ACC112 (cell line): ENCODE data around the gene CROCC.

Experiments used
- H2AFZ ChIP-seq: fragments of 200-600 bp; sonication (generic); one replicate; pipeline ENCODE4 v1.6.0; 2017; ENCODE audit warnings: antibody characterized with exemption, low read length; ENCODE audit not compliant: unreplicated experiment
- H3K27ac ChIP-seq: fragments of 200-600 bp; sonication (generic); 2 replicates; pipeline ENCODE4 v1.5.1; 2014; ENCODE audit warnings: low read depth, mild to moderate bottlenecking, antibody characterized with exemption, low read length, moderate library complexity
- H3K27me3 ChIP-seq: fragments of 200-600 bp; sonication (generic); 2 replicates; pipeline ENCODE4 v1.6.1; 2014; ENCODE audit warnings: mild to moderate bottlenecking, antibody characterized with exemption, low read length, moderate library complexity, mixed read lengths; ENCODE audit not compliant: insufficient read depth
- H3K36me3 ChIP-seq: fragments of 200-600 bp; sonication (generic); 2 replicates; pipeline ENCODE4 v1.6.1; 2016; ENCODE audit warnings: mild to moderate bottlenecking, antibody characterized with exemption, low read length, moderate library complexity, mixed read lengths; ENCODE audit not compliant: insufficient read depth
- H3K4me1 ChIP-seq: fragments of 200-600 bp; sonication (generic); one replicate; pipeline ENCODE4 v1.6.1; 2016; ENCODE audit warnings: low read length, mixed read lengths; ENCODE audit not compliant: insufficient read depth, unreplicated experiment, control insufficient read depth
- H3K4me3 ChIP-seq: fragments of 200-600 bp; sonication (generic); 2 replicates; pipeline ENCODE4 v1.5.1; 2014; ENCODE audit warnings: mild to moderate bottlenecking, low read depth, low read length
- H3K79me2 ChIP-seq: fragments of 200-600 bp; sonication (generic); one replicate; pipeline ENCODE4 v1.6.0; 2016; ENCODE audit warnings: low read length; ENCODE audit not compliant: control insufficient read depth, unreplicated experiment, insufficient read depth

The CROCC gene

DNA sequence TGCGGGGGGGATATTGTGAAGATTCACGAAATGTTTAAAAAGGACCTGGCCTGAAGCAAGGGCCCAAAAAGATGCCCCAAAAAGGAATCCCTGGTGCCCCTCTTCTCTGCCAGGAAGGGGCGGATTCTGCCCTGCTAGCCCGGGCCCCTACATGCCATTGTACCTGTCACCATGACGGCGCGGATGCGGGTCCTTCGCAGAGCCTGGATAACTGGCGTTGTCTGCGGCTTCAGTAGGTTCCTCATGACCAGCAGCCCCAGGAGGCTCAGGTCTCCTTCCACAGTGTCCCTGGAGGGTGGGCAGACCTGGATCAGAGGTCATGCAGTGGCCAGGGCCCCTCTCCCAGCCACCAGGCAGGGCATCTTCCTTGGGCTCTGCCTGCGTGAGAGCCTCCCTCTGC lies 69.8 kb downstream of the CROCC start:
- Histone ChIP-seq H3K79me2 (no peaks in the 10 kb centered on the region), H3K36me3 (no peaks in the 10 kb centered on the region), H3K27me3 (no peaks in the 10 kb centered on the region), H3K4me3 (no peak overlapping the region), H3K27ac (no peak overlapping the region), H2AFZ (no peak overlapping the region), H3K4me1 (no peaks in the 10 kb centered on the region)

DNA sequence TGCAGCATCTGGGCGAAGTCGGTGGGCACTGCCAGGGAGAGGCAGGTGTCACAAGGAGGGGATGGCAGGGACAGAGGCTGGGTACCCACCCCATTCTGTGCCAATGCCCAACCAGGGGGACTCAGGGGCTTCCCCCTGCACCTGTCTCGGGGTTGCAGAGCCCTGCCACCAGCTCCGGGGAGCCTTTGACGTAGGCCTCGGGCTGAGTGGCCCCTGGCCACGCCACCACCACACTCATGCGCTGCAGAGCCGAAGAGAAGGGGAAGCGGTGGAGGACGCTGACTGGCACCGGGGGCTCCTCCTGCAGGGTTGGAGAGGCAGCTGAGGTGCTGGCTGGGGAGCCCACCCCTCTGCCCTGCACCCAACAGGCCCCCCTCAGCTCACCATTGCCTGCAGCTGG lies 70.4 kb downstream of the CROCC start:
- no peaks in the 10 kb centered on the region for H3K27me3 ChIP-seq
- no peaks in the 10 kb centered on the region for H3K4me1 ChIP-seq
- H2AFZ ChIP-seq, result no peak overlapping the region
- H3K36me3 ChIP-seq, result no peaks in the 10 kb centered on the region
- H3K27ac ChIP-seq, result no peak overlapping the region
- no peaks in the 10 kb centered on the region for H3K79me2 ChIP-seq
- no peak overlapping the region for H3K4me3 ChIP-seq

DNA sequence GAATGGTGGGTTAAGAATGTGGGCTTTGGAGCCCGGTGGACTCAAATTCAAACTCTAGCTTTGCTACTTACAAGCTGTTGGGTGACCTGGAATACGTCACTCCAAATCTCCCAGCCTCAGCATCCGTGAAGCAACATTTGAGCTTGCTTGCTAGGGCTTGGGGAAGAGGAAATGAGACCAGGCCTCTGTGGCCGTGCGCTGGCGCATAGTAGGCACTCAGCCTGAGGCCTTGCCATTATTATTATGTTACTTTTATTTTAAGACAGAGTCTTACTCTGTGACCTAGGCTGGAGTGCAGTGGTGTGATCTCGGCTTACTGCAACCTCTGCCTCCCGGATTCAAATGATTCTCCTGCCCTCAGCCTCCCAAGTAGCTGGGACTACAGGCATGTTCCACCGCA lies 70.9 kb downstream of the CROCC start:
- Histone ChIP-seq H3K79me2 (no peaks in the 10 kb centered on the region), H3K36me3 (no peaks in the 10 kb centered on the region), H2AFZ (no peak overlapping the region), H3K27me3 (no peaks in the 10 kb centered on the region), H3K27ac (no peak overlapping the region), H3K4me1 (no peaks in the 10 kb centered on the region), H3K4me3 (no peak overlapping the region)

DNA sequence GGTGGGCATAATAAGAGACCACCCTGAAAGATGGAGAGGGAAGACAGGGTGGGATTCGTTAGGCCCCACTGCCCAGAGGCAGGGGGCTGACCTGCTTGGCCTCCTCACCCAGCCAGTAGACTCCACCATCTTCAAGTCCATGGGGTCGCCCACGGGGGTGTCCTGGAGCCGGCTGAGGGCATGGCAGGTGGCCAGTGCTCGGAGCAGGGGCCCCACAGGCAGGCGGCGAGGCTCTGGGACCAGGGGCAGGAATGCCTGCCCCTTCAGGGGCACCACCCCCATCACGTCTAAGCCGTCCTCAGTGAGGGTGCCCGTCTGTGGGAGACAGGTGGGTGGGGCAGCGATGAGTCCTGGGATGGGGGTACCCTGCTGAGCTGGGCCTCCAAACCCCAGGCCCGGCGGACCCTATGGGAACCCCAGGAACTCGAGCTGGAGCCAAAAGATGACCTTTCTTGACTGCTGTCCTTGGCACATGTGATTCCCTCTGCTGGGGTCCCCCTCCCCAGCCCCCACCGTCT lies 71.8 kb downstream of the CROCC start:
- Histone ChIP-seq H3K36me3 (no peaks in the 10 kb centered on the region), H2AFZ (no peak overlapping the region), H3K27me3 (no peaks in the 10 kb centered on the region), H3K4me1 (no peaks in the 10 kb centered on the region), H3K27ac (no peak overlapping the region), H3K4me3 (no peak overlapping the region), H3K79me2 (no peaks in the 10 kb centered on the region)

DNA sequence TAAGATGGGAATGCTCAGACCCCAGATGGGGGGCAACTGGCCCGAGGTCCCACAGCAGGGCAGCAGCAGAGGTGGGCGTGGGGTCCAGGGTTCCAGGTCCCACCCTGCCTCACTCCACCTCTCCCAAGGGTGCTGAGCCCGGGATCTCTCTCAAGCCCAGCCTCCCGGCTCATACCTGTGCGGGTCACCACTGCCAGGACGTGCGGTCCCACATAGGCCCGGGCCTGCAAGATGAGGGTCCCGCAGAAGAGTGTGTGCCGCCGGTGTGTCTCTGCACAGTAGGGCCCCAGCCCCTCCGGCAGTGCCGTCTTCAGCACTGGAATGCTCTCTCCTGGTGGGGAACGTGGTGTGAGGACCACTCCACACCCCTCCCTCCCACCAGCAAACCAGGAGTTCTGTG lies 75.1 kb downstream of the CROCC start:
- peaks cover 5% of the 10 kb centered on the region; the same call in 1 of the 2 replicates for H3K36me3 ChIP-seq
- no peaks in the 10 kb centered on the region for H3K4me1 ChIP-seq
- H3K27me3 ChIP-seq, result no peaks in the 10 kb centered on the region
- H3K27ac ChIP-seq, result no peak overlapping the region
- H2AFZ ChIP-seq, result no peak overlapping the region
- no peaks in the 10 kb centered on the region for H3K79me2 ChIP-seq
- H3K4me3 ChIP-seq, result no peak overlapping the region

DNA sequence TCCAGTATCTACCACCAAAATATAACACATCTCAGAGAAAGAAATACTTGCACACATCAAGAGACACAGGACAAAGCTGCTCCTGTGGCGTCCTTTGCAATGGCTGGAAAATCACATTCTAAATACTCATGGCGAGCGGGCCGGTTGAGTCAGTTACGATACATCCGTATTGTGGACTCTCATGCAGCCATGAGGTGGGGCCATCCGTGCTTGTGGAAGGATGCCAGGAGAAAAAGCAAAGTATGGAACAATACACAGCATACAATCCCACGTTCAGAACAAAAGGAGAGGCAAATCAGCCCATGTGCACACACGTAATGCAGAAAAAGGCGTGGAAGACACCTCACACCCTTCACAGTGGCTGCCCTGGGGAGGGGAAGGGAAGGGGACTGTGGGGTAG lies 76.9 kb downstream of the CROCC start:
- Histone ChIP-seq H2AFZ (no peak overlapping the region), H3K27me3 (no peaks in the 10 kb centered on the region), H3K4me1 (peaks cover 4% of the 10 kb centered on the region), H3K4me3 (no peak overlapping the region), H3K27ac (no peak overlapping the region), H3K79me2 (no peaks in the 10 kb centered on the region), H3K36me3 (peaks cover 9% of the 10 kb centered on the region; the same call in 1 of the 2 replicates)

DNA sequence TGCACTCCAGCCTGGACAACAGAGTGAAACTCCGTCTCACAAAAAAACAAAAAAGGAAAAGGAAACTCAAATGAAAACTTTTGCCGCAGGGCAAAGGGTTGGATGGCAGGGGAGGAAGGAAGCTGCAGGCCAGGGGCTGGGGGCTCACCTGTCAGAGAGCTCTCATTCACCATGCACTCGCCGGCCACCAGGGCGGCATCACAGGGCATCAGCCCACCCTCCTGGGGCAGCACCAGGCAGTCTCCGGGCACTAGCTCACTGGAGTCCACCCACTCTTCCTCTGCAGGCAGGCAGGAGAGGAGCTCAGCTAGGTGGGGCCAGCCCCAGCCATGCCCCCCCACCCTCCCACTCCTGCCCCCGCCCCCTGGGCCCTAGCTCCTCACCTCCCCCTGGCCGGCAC lies 78.1 kb downstream of the CROCC start:
- no peak overlapping the region for H2AFZ ChIP-seq
- no peaks in the 10 kb centered on the region for H3K79me2 ChIP-seq
- H3K27me3 ChIP-seq, result no peaks in the 10 kb centered on the region
- peaks cover 8% of the 10 kb centered on the region for H3K4me1 ChIP-seq
- peaks cover 9% of the 10 kb centered on the region; the same call in 1 of the 2 replicates for H3K36me3 ChIP-seq
- H3K27ac ChIP-seq, result no peak overlapping the region
- H3K4me3 ChIP-seq, result no peak overlapping the region

DNA sequence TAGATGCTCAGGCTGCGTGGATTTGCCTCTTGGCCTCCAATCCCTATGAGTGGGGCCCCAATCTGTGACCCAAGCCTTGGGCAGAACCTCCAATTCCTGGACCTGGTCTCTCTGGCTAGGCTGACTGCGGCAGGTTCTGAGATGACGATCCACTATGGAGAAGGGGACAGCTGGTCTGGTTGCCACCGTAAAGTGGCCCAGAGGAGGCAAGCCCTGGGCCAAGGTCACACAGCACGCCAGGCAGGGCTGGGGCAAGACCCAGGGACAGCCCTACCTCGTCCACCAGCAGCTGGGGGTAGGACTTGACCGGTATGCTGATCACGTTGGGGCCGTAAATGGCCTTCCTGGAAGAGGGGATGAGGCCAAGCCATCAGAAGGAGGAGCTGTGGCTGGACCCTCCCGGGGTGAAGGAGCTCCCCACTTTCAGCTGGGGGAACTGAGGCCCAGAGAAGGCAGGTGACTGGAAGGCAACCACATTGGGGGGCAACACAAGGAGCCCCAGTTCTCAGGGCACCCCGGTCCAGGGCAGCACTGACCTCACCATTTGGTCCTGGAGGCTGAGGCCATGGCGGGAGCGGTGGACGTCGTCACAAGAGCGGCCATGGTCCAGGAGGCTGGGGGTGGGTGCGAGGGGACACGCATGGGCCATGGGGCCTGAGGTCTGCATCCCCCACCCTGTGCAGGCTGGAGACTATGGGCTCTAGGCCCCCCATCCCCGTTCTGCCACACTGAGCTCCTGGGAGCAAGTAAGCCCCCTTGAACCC lies 80.2 kb downstream of the CROCC start:
- H3K27ac ChIP-seq, result no peak overlapping the region
- H3K27me3 ChIP-seq, result no peaks in the 10 kb centered on the region
- peaks cover 8% of the 10 kb centered on the region for H3K4me1 ChIP-seq
- H2AFZ ChIP-seq, result no peak overlapping the region
- H3K36me3 ChIP-seq, result peaks cover 9% of the 10 kb centered on the region; the same call in 1 of the 2 replicates
- no peak overlapping the region for H3K4me3 ChIP-seq
- H3K79me2 ChIP-seq, result no peaks in the 10 kb centered on the region

DNA sequence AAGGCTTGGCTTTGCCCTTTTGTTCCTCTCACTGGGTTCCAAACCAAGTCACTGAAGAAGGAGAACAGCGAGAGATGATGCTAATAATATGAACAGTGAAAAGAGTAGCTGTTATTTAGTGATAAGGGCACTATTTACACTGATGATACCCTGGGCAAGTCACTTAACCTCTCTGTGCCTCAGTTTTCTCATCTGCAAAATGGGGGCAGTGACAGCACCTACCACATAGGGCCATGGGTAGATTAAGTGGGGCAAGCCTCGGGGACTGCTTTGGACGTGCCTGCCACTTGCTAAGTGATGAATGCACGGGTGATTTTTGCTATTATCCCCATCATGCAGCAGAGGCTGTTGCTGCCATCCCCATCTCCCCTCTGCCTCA lies 80.8 kb downstream of the CROCC start:
- H2AFZ ChIP-seq, result no peak overlapping the region
- no peak overlapping the region for H3K27ac ChIP-seq
- no peaks in the 10 kb centered on the region for H3K27me3 ChIP-seq
- H3K4me3 ChIP-seq, result no peak overlapping the region
- no peaks in the 10 kb centered on the region for H3K79me2 ChIP-seq
- H3K4me1 ChIP-seq, result peaks cover 8% of the 10 kb centered on the region
- H3K36me3 ChIP-seq, result peaks cover 9% of the 10 kb centered on the region; the same call in 1 of the 2 replicates

DNA sequence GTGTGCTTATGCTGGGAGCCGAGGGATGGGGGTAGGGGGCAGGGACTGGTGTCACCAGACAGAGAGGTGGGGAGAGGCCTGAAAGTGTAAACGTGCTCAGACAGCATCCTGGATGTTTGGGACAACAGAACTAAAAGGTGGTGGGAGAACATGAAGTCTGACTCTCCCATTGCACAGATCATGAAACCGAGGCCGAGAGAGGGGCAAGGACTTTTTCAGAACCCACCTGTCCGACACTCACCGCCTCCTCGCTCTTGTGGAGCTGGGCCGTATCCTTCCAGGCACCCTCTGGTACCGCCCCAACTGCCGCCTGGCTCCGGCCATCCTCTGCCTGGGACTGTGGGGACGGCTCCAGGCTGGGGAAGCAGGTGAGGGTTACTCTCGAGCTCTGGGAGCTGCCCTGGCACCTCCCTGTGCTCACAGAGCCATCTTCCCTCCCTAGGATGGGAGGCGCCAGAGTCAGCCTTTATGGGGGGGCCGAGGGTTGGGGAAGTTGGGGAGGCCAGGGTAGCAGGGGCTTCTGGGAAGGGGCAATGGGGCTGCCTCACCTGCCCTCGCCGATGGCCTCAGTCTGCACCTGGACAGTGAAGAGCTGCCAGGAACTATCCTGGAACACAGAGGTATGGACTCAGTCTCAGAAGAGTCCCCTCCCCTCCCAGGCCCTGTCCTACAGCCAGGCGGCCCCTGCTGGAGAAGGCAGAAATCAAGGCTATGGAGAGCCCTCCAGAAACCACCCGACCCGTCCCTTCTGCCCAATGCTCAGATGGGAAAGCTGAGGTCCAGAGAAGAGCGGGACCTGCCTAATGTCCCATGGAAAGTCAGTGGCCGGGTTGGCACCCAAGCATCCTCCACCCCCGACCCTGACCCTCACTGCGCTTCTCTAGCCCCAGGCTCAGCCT lies 83.0 kb downstream of the CROCC start:
- H3K4me3 ChIP-seq, result no peak overlapping the region

More for the DNA sequence above, 83.0 kb downstream of the CROCC start:
- H3K27ac ChIP-seq, result no peak overlapping the region
- no peak overlapping the region for H2AFZ ChIP-seq
- peaks cover 8% of the 10 kb centered on the region for H3K4me1 ChIP-seq
- peaks cover 9% of the 10 kb centered on the region; the same call in 1 of the 2 replicates for H3K36me3 ChIP-seq
- no peaks in the 10 kb centered on the region for H3K79me2 ChIP-seq
- no peaks in the 10 kb centered on the region for H3K27me3 ChIP-seq
